ENCODE results near the gene INTS4.

GRCh38 chr11:78037825-78038620, 43.6 kb upstream of the INTS4 start:
- TF ChIP-seq CTCF (IDR thresholded peaks at IDR 0.05), result no peak
- TF ChIP-seq ZFX (IDR thresholded peaks at IDR 0.05; ENCODE audit: borderline replicate concordance), result no peak

All from 22Rv1 (cell line).